HG02798 (cell line): ENCODE data around the gene GJA4.

Source experiments
- ATAC-seq: cut with Tn5 transposase; IDR thresholded peaks from one replicate; pipeline ENCODE4 v1.9.1; 2021; ENCODE audit warnings: mild to moderate bottlenecking; ENCODE audit not compliant: unreplicated experiment, poor library complexity

Gene GJA4

GRCh38 chr1:34792868-34793727 is at the start of gene GJA4:
TSS of gene GJA4 (plus strand) at chr1:34792999. CDS start at chr1:34794214, 1,215 bp downstream.
- no peak for ATAC-seq

- ATAC-seq, result no peak
Measured at GRCh38 chr1:34743775-34744174, 49.0 kb upstream of the GJA4 start.

- ATAC-seq, result no peak
Measured at GRCh38 chr1:34744851-34745250, 47.9 kb upstream of the GJA4 start.

- no peak for ATAC-seq
Measured at GRCh38 chr1:34745666-34746065, 47.1 kb upstream of the GJA4 start.

- no peak for ATAC-seq
Measured at GRCh38 chr1:34746101-34746500, 46.7 kb upstream of the GJA4 start.

GRCh38 chr1:34746785-34747637 is 45.8 kb upstream of the GJA4 start:
- ATAC-seq, result no peak

GRCh38 chr1:34747638-34747941 is 45.2 kb upstream of the GJA4 start:
- no peak for ATAC-seq

- no peak for ATAC-seq
Measured at GRCh38 chr1:34749992-34750391, 42.8 kb upstream of the GJA4 start.

- no peak for ATAC-seq
Measured at GRCh38 chr1:34750610-34751009, 42.2 kb upstream of the GJA4 start.

GRCh38 chr1:34753163-34753562 is 39.6 kb upstream of the GJA4 start:
- ATAC-seq, result no peak

- no peak for ATAC-seq
Measured at GRCh38 chr1:34754964-34755637, 37.7 kb upstream of the GJA4 start, which contains the start of gene GJB5. TSS of gene GJB5 (plus strand) at chr1:34755047. CDS start at chr1:34757331, 2,284 bp downstream.

- ATAC-seq, result no peak
Measured at GRCh38 chr1:34755961-34756360, 36.8 kb upstream of the GJA4 start.

- no peak for ATAC-seq
Measured at GRCh38 chr1:34757386-34757785, 35.4 kb upstream of the GJA4 start.

GRCh38 chr1:34758751-34759150 is 34.0 kb upstream of the GJA4 start:
- no peak for ATAC-seq

- ATAC-seq, result no peak
Measured at GRCh38 chr1:34759503-34760357, 33.1 kb upstream of the GJA4 start, which contains the start of gene GJB4. TSS of gene GJB4 (plus strand) at chr1:34759740. CDS start at chr1:34761255, 1,515 bp downstream.

GRCh38 chr1:34761176-34761761 is 31.5 kb upstream of the GJA4 start:
- no peak for ATAC-seq

- no peak for ATAC-seq
Measured at GRCh38 chr1:34761776-34762307, 31.0 kb upstream of the GJA4 start.

GRCh38 chr1:34762474-34763141 is 30.2 kb upstream of the GJA4 start:
- no peak for ATAC-seq
